H9 (cell line): Measurements from ENCODE around the gene PCBP2. TPM values are rescaled to one million over a fixed set of nuclear protein-coding genes. Genes with fewer than 3 reads are reported as not detected.

Source experiments
- DNase-seq: peaks from one replicate; pipeline ENCODE4 v3.0.0-alpha.2; 2017
- H2AFZ ChIP-seq: one replicate; pipeline ENCODE4 v1.6.1; 2013; ENCODE audit warnings: mild to moderate bottlenecking, low read length, control low read depth, moderate library complexity
- H2AK5ac ChIP-seq: 2 replicates; pipeline ENCODE4 v1.6.1; 2013; ENCODE audit warnings: low read length, control low read depth, mixed read lengths; ENCODE audit not compliant: insufficient read length
- H2BK120ac ChIP-seq: one replicate; pipeline ENCODE4 v1.6.1; 2013; ENCODE audit warnings: low read depth, mild to moderate bottlenecking, low read length, control low read depth, inconsistent platforms; ENCODE audit not compliant: poor library complexity, severe bottlenecking
- H2BK12ac ChIP-seq: 2 replicates; pipeline ENCODE4 v1.6.1; 2013; ENCODE audit warnings: low read length, control low read depth, mixed read lengths, low read depth; ENCODE audit not compliant: insufficient read length
- H2BK15ac ChIP-seq: 2 replicates; pipeline ENCODE4 v1.6.1; 2013; ENCODE audit warnings: low read depth, low read length, control low read depth
- H2BK20ac ChIP-seq: one replicate; pipeline ENCODE4 v1.6.1; 2013; ENCODE audit warnings: low read depth, mild to moderate bottlenecking, low read length, control low read depth, inconsistent platforms; ENCODE audit not compliant: poor library complexity, severe bottlenecking
- H2BK5ac ChIP-seq: 2 replicates; pipeline ENCODE4 v1.6.1; 2013; ENCODE audit warnings: low read length, control low read depth, mixed read lengths; ENCODE audit not compliant: insufficient read length
- H3K14ac ChIP-seq: 2 replicates; pipeline ENCODE4 v1.6.1; 2013; ENCODE audit warnings: low read length, control low read depth; ENCODE audit not compliant: insufficient read depth
- H3K18ac ChIP-seq: 2 replicates; pipeline ENCODE4 v1.6.1; 2013; ENCODE audit warnings: low read depth, mild to moderate bottlenecking, mixed read lengths, low read length, control low read depth; ENCODE audit not compliant: insufficient read length
- H3K23ac ChIP-seq: 2 replicates; pipeline ENCODE4 v1.6.1; 2013; ENCODE audit warnings: low read length, control low read depth, mixed read lengths, low read depth; ENCODE audit not compliant: insufficient read length
- H3K23me2 ChIP-seq: 2 replicates; pipeline ENCODE4 v1.6.1; 2013; ENCODE audit warnings: low read depth, mild to moderate bottlenecking, mixed read lengths, low read length, control low read depth; ENCODE audit not compliant: insufficient read length, poor library complexity, severe bottlenecking
- H3K27ac ChIP-seq: 2 replicates; pipeline ENCODE4 v1.5.1; 2013; ENCODE audit warnings: low read length, control low read depth, mixed read lengths, low read depth; ENCODE audit not compliant: insufficient read length
- H3K27me3 ChIP-seq: 2 replicates; pipeline ENCODE4 v1.6.1; 2013; ENCODE audit warnings: low read length, control low read depth, inconsistent platforms; ENCODE audit not compliant: insufficient read depth
- H3K4ac ChIP-seq: 2 replicates; pipeline ENCODE4 v1.6.1; 2013; ENCODE audit warnings: low read depth, mild to moderate bottlenecking, control low read depth, inconsistent platforms, low read length, moderate library complexity
- H3K4me1 ChIP-seq: 2 replicates; pipeline ENCODE4 v1.6.1; 2013; ENCODE audit warnings: low read length, control low read depth, inconsistent platforms; ENCODE audit not compliant: insufficient read depth
- H3K4me2 ChIP-seq: 2 replicates; pipeline ENCODE4 v1.6.1; 2013; ENCODE audit warnings: low read length, control low read depth, mixed read lengths; ENCODE audit not compliant: insufficient read length, insufficient read depth
- H3K56ac ChIP-seq: 2 replicates; pipeline ENCODE4 v1.6.1; 2013; ENCODE audit warnings: low read depth, mild to moderate bottlenecking, mixed read lengths, low read length, control low read depth; ENCODE audit not compliant: insufficient read length
- H3K79me1 ChIP-seq: 2 replicates; pipeline ENCODE4 v1.6.1; 2013; ENCODE audit warnings: low read depth, mild to moderate bottlenecking, moderate library complexity, low read length, control low read depth, inconsistent platforms; ENCODE audit not compliant: insufficient read depth, poor library complexity, severe bottlenecking
- H3K79me2 ChIP-seq: 2 replicates; pipeline ENCODE4 v1.6.1; 2013; ENCODE audit warnings: low read length, control low read depth, inconsistent platforms; ENCODE audit not compliant: insufficient read depth
- H3K9ac ChIP-seq: 2 replicates; pipeline ENCODE4 v1.6.1; 2013; ENCODE audit warnings: low read length, control low read depth, mixed read lengths; ENCODE audit not compliant: insufficient read length; ENCODE audit errors: extremely low read depth
- H3K9me3 ChIP-seq: one replicate; pipeline ENCODE4 v1.6.1; 2013; ENCODE audit warnings: low read depth, low read length, inconsistent platforms; ENCODE audit not compliant: control insufficient read depth
- H3T11ph ChIP-seq: one replicate; pipeline ENCODE4 v1.6.1; 2013; ENCODE audit warnings: mild to moderate bottlenecking, low read length, control low read depth, inconsistent platforms
- H4K20me1 ChIP-seq: one replicate; pipeline ENCODE4 v1.6.1; 2013; ENCODE audit not compliant: control insufficient read depth, insufficient read length, insufficient read depth
- H4K5ac ChIP-seq: 2 replicates; pipeline ENCODE4 v1.6.1; 2013; ENCODE audit warnings: low read depth, mild to moderate bottlenecking, mixed read lengths, low read length, control low read depth; ENCODE audit not compliant: insufficient read length
- H4K8ac ChIP-seq: replicated peaks from 2 replicates; pipeline ENCODE4 v1.6.1; 2013; ENCODE audit warnings: low read length, control low read depth, mixed read lengths, low read depth; ENCODE audit not compliant: insufficient read length
- H4K91ac ChIP-seq: 2 replicates; pipeline ENCODE4 v1.6.1; 2013; ENCODE audit warnings: low read depth, mild to moderate bottlenecking, moderate library complexity, mixed read lengths, low read length, control low read depth; ENCODE audit not compliant: insufficient read length
- H3K27ac Mint-ChIP-seq, 3 experiments: 2 replicates in 2 of 3; 3 replicates in 1 of 3; pipeline ENCODE4 v1.8.0; 2020 to 2021; ENCODE audit warnings: mixed read lengths in 3 of 3, mild to moderate bottlenecking in 1 of 3, moderate library complexity in 1 of 3
- H3K27me3 Mint-ChIP-seq: 2 replicates; pipeline ENCODE4 v1.8.0; 2021; ENCODE audit warnings: low read depth, mild to moderate bottlenecking, moderate library complexity, mixed read lengths
- H3K36me3 Mint-ChIP-seq, 3 experiments: 2 replicates in 2 of 3; 3 replicates in 1 of 3; pipeline ENCODE4 v1.8.0; 2020 to 2021; ENCODE audit warnings: low read depth in 3 of 3, mixed read lengths in 3 of 3; ENCODE audit not compliant: insufficient read depth in 1 of 3
- H3K4me1 Mint-ChIP-seq, 2 experiments: 2 replicates each; pipeline ENCODE4 v1.8.0; 2020; ENCODE audit warnings: mixed read lengths in 2 of 2
- H3K4me3 Mint-ChIP-seq, 2 experiments: 2 replicates in 1 of 2; 3 replicates in 1 of 2; pipeline ENCODE4 v1.8.0; 2020 to 2021; ENCODE audit warnings: mild to moderate bottlenecking in 2 of 2, mixed read lengths in 2 of 2, moderate library complexity in 1 of 2
- H3K9me3 Mint-ChIP-seq, 2 experiments: 2 replicates in 1 of 2; 3 replicates in 1 of 2; pipeline ENCODE4 v1.8.0; 2020; ENCODE audit warnings: mild to moderate bottlenecking in 2 of 2, mixed read lengths in 2 of 2, moderate library complexity in 1 of 2
- WGBS: extraction: QIAGEN DNeasy Blood & Tissue Kit; methylation state at CpG from one replicate; pipeline ENCODE4 v1.1.7; 2013; ENCODE audit warnings: missing lambda C conversion rate, low lambda C conversion rate, mixed read lengths; ENCODE audit not compliant: insufficient read length; ENCODE audit errors: extremely low coverage; 5-methylcytosine and 5-hydroxymethylcytosine counted together
- total RNA-seq: library from RNA; stranded (reverse); gene quantifications from 2 replicates; pipeline ENCODE4 v1.2.1, GENCODE V29; 2021
- TF ChIP-seq, protein P1 (sequence below): fragments of 200-600 bp; sonication (generic); conservative IDR thresholded peaks from 3 replicates; pipeline ENCODE4 v1.8.0; 2021; ENCODE audit warnings: antibody characterized with exemption, mild to moderate bottlenecking

The PCBP2 gene
- total RNA-seq, 1 experiment from 2014 or later: 1,207 TPM

DNA sequence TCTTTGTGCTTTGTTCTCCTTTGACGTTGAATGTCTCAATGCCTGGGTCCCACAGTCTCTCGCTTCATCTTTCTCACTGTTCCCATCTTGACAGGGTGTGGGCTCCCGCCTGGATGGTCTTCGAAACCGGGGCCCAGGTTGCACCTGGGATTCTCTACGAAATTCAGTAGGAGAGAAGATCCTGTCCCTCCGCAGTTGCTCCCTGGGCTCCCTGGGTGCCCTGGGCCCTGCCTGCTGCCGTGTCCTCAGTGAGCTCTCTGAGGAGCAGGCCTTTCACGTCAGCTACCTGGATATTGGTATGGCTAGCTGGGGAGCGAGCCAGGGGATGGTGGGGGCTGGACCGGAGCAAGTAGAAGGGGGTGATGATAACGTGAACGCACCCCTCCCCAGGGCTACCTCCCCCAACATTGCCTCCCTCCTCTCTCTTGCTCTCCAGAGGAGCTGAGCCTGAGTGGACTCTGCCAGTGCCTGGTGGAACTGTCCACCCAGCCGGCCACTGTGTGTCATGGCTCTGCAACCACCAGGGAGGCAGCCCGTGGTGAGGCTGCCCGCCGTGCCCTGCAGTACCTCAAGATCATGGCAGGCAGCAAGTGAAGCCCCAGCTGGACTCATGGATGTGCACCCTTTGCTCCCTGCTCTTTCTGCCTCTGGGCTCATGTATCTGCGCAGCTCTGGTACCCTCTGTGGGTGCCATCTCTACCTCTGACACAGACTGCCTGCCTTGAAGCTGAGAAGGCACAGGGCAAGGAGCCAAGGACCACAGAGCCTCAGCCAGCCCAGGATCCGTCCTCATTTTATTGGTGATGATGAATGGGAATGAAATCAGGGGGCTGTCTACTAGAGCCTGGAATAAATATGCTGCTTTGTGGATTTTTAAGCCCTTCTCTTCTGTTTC, 53.9 kb downstream of the PCBP2 start:
- Histone ChIP-seq H3K14ac (no peak overlapping the region), H3K27ac (no peak overlapping the region), H4K8ac (no peak overlapping the region), H3K23ac (no peak overlapping the region), H3K23me2 (peaks cover 4% of the 10 kb centered on the region), H2BK5ac (no peak overlapping the region), H3K4ac (no peak overlapping the region), H2BK20ac (no peak overlapping the region), H3K79me2 (no peaks in the 10 kb centered on the region; the same call in 1 of the 2 replicates), H2BK120ac (no peak overlapping the region), H3K4me2 (no peak overlapping the region), H2AFZ (no peak overlapping the region), H2BK15ac (no peak overlapping the region), H3K9me3 (no peaks in the 10 kb centered on the region), H3K4me1 (no peaks in the 10 kb centered on the region), H3T11ph (no peak overlapping the region), H4K5ac (no peak overlapping the region), H4K20me1 (no peaks in the 10 kb centered on the region), H2BK12ac (no peak overlapping the region), H3K9ac (no peak overlapping the region), H3K56ac (no peak overlapping the region), H3K27me3 (no peaks in the 10 kb centered on the region), H4K91ac (no peak overlapping the region), H3K79me1 (peaks cover 5% of the 10 kb centered on the region), H2AK5ac (no peak overlapping the region), H3K18ac (no peak overlapping the region)
- Mint-ChIP-seq H3K27me3 (no peaks in the 10 kb centered on the region), H3K9me3 (no peaks in the 10 kb centered on the region), H3K4me1 (peaks cover 10 to 18% of the 10 kb centered on the region in 2 experiments), H3K4me3 (no peak overlapping the region; a peak in 1 of 5 replicates), H3K36me3 (peaks cover 19 to 36% (median 29%) of the 10 kb centered on the region in 3 experiments), H3K27ac (no peak overlapping the region)
- no CpG with 5 or more reads among the region's 19 CpGs for WGBS
- TF ChIP-seq, protein P1, sequence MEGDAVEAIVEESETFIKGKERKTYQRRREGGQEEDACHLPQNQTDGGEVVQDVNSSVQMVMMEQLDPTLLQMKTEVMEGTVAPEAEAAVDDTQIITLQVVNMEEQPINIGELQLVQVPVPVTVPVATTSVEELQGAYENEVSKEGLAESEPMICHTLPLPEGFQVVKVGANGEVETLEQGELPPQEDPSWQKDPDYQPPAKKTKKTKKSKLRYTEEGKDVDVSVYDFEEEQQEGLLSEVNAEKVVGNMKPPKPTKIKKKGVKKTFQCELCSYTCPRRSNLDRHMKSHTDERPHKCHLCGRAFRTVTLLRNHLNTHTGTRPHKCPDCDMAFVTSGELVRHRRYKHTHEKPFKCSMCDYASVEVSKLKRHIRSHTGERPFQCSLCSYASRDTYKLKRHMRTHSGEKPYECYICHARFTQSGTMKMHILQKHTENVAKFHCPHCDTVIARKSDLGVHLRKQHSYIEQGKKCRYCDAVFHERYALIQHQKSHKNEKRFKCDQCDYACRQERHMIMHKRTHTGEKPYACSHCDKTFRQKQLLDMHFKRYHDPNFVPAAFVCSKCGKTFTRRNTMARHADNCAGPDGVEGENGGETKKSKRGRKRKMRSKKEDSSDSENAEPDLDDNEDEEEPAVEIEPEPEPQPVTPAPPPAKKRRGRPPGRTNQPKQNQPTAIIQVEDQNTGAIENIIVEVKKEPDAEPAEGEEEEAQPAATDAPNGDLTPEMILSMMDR: no peak
- no peak for DNase-seq
